Thyroid gland (tissue), 4 donors: ENCODE measurements around the gene JMJD1C. TPM values are rescaled to one million over a fixed set of nuclear protein-coding genes. Genes with fewer than 3 reads are reported as not detected.

Experiments
- DNase-seq, 2 donors: peaks; one replicate each; pipeline ENCODE4 v3.0.0-alpha.2; 2019
- H3K27ac ChIP-seq, 3 donors: fragments of 200-600 bp; sonication (generic); 1 replicate in 2 of 3; 2 replicates in 1 of 3; pipeline ENCODE4 v1.5.1; 2016 to 2019; ENCODE audit warnings: mild to moderate bottlenecking in 1 of 3, moderate library complexity in 1 of 3
- H3K27me3 ChIP-seq: fragments of 200-600 bp; sonication (generic); one replicate; pipeline ENCODE4 v1.5.1; 2019
- H3K36me3 ChIP-seq, 2 donors: fragments of 200-600 bp; sonication (generic); one replicate each; pipeline ENCODE4 v1.5.1; 2016 to 2019
- H3K4me1 ChIP-seq, 2 donors: fragments of 200-600 bp; sonication (generic); one replicate each; pipeline ENCODE4 v1.5.1; 2017 to 2019
- H3K4me3 ChIP-seq, 3 donors: fragments of 200-600 bp; sonication (generic); replicated peaks in 1 of 3; 1 replicate in 2 of 3; 2 replicates in 1 of 3; pipeline ENCODE4 v1.5.1; 2016; ENCODE audit warnings: mild to moderate bottlenecking in 1 of 3
- H3K9me3 ChIP-seq: fragments of 200-600 bp; sonication (generic); one replicate; pipeline ENCODE4 v1.5.1; 2017
- POLR2A ChIP-seq, 2 donors: fragments of 450-650 bp; IDR thresholded peaks; one replicate each; pipeline ENCODE4 v1.6.1; 2017; ENCODE audit warnings: antibody characterized with exemption in 2 of 2, mild to moderate bottlenecking in 2 of 2, moderate library complexity in 1 of 2
- WGBS, 2 donors: methylation state at CpG; one replicate each; pipeline ENCODE4 v1.1.5; 2017; 5-methylcytosine and 5-hydroxymethylcytosine counted together
- intact Hi-C: fragments of 100-400 bp; cut with DNase I; formaldehyde crosslinking; loops from one replicate; pipeline ENCODE4 v1.15.1; 2023
- total RNA-seq, 4 donors: library from RNA; depleted of rRNA; stranded (reverse); fragments of >200 nt; gene quantifications; one replicate each; pipeline ENCODE4 v1.2.3, GENCODE V29; 2016
- TF ChIP-seq, protein P1 (sequence below), 6 experiments: fragments of 200-600 bp in 3 of 6; fragments of 450-650 bp in 3 of 6; sonication (generic) in 3 of 6; IDR thresholded peaks; one replicate each; pipeline ENCODE4 v1.5.1; 2016 to 2019; ENCODE audit warnings: antibody characterized with exemption in 6 of 6, mild to moderate bottlenecking in 2 of 6, inconsistent platforms in 1 of 6, moderate library complexity in 1 of 6

The JMJD1C gene
- total RNA-seq, 4 donors from 2014 or later = 120 to 168 (median 136) TPM

DNA sequence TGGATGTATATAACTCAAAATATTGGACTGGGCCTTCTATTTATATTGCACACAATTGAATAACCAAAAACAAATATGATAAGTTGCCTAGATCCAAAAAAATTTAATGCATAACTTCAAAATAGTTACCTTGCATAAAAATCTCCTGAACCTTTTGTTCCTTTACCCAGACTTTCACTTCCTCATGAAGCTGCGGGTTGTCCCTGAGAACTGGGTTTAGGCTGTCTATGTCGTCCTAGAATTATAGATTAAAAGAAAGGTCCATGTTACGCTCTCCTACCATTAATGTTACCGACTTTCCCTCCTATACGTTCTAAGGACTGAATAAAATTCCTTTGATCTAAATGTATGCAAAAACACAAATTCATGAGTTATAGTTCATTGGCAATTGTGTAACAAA, 246.0 kb downstream of the JMJD1C start:
- Histone ChIP-seq H3K4me1 (peaks cover 5 to 13% of the 10 kb centered on the region in 2 donors), H3K4me3 (no peak overlapping the region), H3K36me3 (no peaks in the 10 kb centered on the region), H3K9me3 (no peaks in the 10 kb centered on the region), H3K27ac (no peak overlapping the region), H3K27me3 (no peaks in the 10 kb centered on the region)
- 89 to 91% methylated on average over 5 of the region's 5 CpGs for WGBS, 2 donors
- no peak for TF ChIP-seq POLR2A (IDR thresholded peaks at IDR 0.05)
- TF ChIP-seq, protein P1, sequence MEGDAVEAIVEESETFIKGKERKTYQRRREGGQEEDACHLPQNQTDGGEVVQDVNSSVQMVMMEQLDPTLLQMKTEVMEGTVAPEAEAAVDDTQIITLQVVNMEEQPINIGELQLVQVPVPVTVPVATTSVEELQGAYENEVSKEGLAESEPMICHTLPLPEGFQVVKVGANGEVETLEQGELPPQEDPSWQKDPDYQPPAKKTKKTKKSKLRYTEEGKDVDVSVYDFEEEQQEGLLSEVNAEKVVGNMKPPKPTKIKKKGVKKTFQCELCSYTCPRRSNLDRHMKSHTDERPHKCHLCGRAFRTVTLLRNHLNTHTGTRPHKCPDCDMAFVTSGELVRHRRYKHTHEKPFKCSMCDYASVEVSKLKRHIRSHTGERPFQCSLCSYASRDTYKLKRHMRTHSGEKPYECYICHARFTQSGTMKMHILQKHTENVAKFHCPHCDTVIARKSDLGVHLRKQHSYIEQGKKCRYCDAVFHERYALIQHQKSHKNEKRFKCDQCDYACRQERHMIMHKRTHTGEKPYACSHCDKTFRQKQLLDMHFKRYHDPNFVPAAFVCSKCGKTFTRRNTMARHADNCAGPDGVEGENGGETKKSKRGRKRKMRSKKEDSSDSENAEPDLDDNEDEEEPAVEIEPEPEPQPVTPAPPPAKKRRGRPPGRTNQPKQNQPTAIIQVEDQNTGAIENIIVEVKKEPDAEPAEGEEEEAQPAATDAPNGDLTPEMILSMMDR (IDR thresholded peaks at IDR 0.05) = no peak
- DNase-seq = no peak
- intact Hi-C loops = loop anchor here (10.0 kb wide), 1 partner anchor 505 kb away; no protein-coding TSS in a partner anchor

DNA sequence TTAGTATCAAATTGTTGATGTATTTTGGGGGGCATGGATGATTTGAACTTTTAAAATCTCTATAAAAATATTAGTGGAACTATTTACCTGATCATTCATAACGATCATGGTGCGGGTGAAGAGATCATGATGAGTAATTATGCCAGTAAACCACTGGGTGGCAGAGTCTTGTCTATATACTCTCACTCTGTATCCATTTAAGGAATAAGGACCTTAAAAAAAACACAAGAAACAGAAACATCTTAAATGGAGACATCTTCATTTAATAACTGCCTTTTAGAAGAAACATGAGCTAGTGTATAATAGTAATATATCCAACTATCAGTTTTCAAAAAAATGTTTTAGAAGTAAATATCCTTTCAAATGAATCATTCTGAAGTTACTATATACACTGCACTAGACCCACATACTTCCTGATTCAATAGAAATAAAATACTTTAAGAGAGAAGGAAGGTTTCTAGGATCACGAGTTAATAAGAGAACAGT, 248.6 kb downstream of the JMJD1C start:
- no peaks in the 10 kb centered on the region for H3K27me3 ChIP-seq
- no peaks in the 10 kb centered on the region for H3K9me3 ChIP-seq
- H3K27ac ChIP-seq = peak overlapping the region in 1 of 3 donors; percentile 34
- H3K36me3 ChIP-seq = no peaks in the 10 kb centered on the region
- TF ChIP-seq, protein P1 (IDR thresholded peaks at IDR 0.05) = peak; percentile 25 to 87 (median 66)
- no peak for TF ChIP-seq POLR2A (IDR thresholded peaks at IDR 0.05)
- no peak for DNase-seq
- intact Hi-C loops = loop anchor here (10.0 kb wide), 1 partner anchor 508 kb away; no protein-coding TSS in a partner anchor
- peaks cover 14 to 19% of the 10 kb centered on the region in 2 donors for H3K4me1 ChIP-seq
- WGBS, 2 donors = 18 to 25% methylated on average over 3 of the region's 3 CpGs
- no peak overlapping the region for H3K4me3 ChIP-seq

DNA sequence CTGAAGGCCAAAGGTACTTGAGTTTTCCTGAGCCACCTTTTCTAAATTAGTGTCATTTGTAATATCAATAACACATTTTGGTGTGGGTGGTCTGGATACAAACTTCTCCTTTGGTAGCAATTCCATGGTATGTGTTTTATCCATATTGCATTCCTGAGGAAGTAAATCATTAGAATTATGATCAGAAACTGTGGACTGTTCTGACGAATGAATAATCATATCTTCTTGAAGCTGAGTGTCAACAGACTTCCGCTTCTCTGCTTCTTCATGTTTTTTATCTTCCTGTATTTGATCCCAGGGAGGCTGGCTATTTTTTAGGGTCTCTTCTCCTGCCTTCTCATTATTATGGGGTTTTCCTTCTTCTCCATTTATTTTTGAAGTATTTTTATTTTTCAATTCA, 251.2 kb downstream of the JMJD1C start:
- DNase-seq = no peak
- Histone ChIP-seq H3K4me1 (peaks cover 24 to 25% of the 10 kb centered on the region in 2 donors), H3K4me3 (no peak overlapping the region), H3K36me3 (no peaks in the 10 kb centered on the region), H3K9me3 (no peaks in the 10 kb centered on the region), H3K27me3 (no peaks in the 10 kb centered on the region), H3K27ac (peak overlapping the region in 1 of 3 donors; percentile 6)
- TF ChIP-seq, protein P1 (IDR thresholded peaks at IDR 0.05) = no peak
- no peak for TF ChIP-seq POLR2A (IDR thresholded peaks at IDR 0.05)
- intact Hi-C loops = loop anchor here (10.0 kb wide), 1 partner anchor 510 kb away; no protein-coding TSS in a partner anchor
- WGBS, 2 donors = 81 to 89% methylated on average over 2 of the region's 2 CpGs

DNA sequence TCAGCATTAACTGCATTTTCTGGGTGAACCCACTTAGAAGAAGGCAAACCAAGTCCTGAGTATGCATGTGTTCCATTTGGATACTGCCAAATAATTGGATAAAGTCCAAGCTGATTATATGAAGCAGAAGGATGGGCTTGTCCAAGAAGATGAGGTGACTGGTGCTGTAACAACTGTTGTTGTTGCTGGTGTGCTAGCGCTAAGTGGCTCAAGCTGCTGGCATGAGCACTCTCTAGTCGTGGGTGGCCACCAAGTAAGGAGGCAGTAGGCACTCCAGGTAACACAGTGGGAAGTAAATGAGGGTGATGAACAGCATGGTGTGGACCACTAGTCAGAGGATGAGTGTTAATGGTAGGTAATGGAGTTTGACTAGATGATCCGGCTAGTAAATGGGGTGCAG, 252.3 kb downstream of the JMJD1C start:
- H3K27me3 ChIP-seq = no peaks in the 10 kb centered on the region
- DNase-seq = peak; percentile 45 to 53
- intact Hi-C loops = loop anchor here (10.0 kb wide), 1 partner anchor 511 kb away; no protein-coding TSS in a partner anchor
- H3K4me1 ChIP-seq = peaks cover 34 to 35% of the 10 kb centered on the region in 2 donors
- H3K36me3 ChIP-seq = no peaks in the 10 kb centered on the region
- TF ChIP-seq, protein P1 (IDR thresholded peaks at IDR 0.05) = no peak
- no peak for TF ChIP-seq POLR2A (IDR thresholded peaks at IDR 0.05)
- peak overlapping the region; percentile 0 to 31 (median 24) for H3K27ac ChIP-seq
- no peak overlapping the region for H3K4me3 ChIP-seq
- WGBS, 2 donors = 59 to 63% methylated on average over 3 of the region's 3 CpGs
- H3K9me3 ChIP-seq = no peaks in the 10 kb centered on the region

DNA sequence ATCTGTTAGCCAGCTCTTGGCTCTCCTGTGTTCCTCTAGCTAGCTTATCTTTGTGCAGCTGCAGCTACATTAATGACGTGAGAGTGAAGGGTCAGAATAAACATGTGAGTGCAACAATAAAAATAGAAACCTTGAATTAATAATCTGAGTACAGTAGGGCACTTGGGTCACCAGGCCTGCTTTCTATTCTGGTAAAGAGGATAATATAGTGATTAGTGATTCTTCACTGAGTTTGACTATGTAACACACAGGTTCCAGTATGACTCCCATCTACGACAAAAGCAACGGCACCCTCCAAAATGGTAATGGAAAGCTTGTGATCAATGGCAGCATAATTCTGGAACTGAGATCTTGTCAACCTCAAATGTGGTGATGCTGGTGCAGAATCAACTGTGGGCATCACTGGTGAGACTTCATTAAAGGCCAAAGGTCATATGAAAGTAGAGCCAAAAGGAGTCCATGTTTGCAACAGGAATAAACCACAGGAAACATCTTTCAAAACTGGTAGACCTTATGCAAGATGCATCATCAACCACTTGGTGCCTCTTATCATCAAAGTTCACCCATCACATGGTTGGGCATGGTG, 255.1 kb downstream of the JMJD1C start:
- no peak overlapping the region for H3K4me3 ChIP-seq
- TF ChIP-seq, protein P1 (IDR thresholded peaks at IDR 0.05) = no peak
- no peak for TF ChIP-seq POLR2A (IDR thresholded peaks at IDR 0.05)
- peak overlapping the region in 1 of 3 donors; percentile 91 for H3K27ac ChIP-seq
- no peaks in the 10 kb centered on the region for H3K27me3 ChIP-seq
- H3K4me1 ChIP-seq = peaks cover 51 to 57% of the 10 kb centered on the region in 2 donors
- DNase-seq = no peak
- intact Hi-C loops = loop anchor here (10.0 kb wide), 1 partner anchor 514 kb away; no protein-coding TSS in a partner anchor
- WGBS, 2 donors = 61% methylated on average over 3 of the region's 3 CpGs
- H3K36me3 ChIP-seq = no peaks in the 10 kb centered on the region
- H3K9me3 ChIP-seq = no peaks in the 10 kb centered on the region
